Activated T-cell treated with anti-CD3 and anti-CD28 coated beads, Interleukin-2, amount 50 U/mL, for 72 hours (primary cell): ENCODE results near the gene GRWD1. TPM values are rescaled to one million over a fixed set of nuclear protein-coding genes. Genes with fewer than 3 reads are reported as not detected.
A peak's percentile ranks its signal among the peaks of the same experiment; 100 is the strongest.

Experiments used
- ATAC-seq, 2 donors: fragments of 150-1000 bp; cut with Tn5 transposase; replicated peaks in 1 of 2; 2 replicates each; pipeline ENCODE4 v1.10.0; 2021; ENCODE audit warnings: moderate library complexity in 2 of 2, mild to moderate bottlenecking in 1 of 2
- DNase-seq, 2 donors: peaks; one replicate each; pipeline ENCODE4 v3.0.0; 2021 to 2022; ENCODE audit warnings: mixed read lengths in 1 of 2
- H3K27ac Mint-ChIP-seq: one replicate; pipeline ENCODE4 v1.8.0; 2022; ENCODE audit warnings: mild to moderate bottlenecking, moderate library complexity, mixed read lengths
- H3K27me3 Mint-ChIP-seq: one replicate; pipeline ENCODE4 v1.8.0; 2022; ENCODE audit warnings: low read depth, mixed read lengths
- H3K36me3 Mint-ChIP-seq, 2 donors: one replicate each; pipeline ENCODE4 v1.8.0; 2022; ENCODE audit warnings: mixed read lengths in 2 of 2, mild to moderate bottlenecking in 1 of 2; ENCODE audit not compliant: insufficient read depth in 2 of 2
- H3K4me1 Mint-ChIP-seq: one replicate; pipeline ENCODE4 v1.8.0; 2022; ENCODE audit warnings: low read depth, mixed read lengths
- H3K4me3 Mint-ChIP-seq, 2 donors: one replicate each; pipeline ENCODE4 v1.8.0; 2022; ENCODE audit warnings: mild to moderate bottlenecking in 2 of 2, mixed read lengths in 2 of 2, moderate library complexity in 2 of 2
- H3K9me3 Mint-ChIP-seq, 2 donors: one replicate each; pipeline ENCODE4 v1.8.0; 2022; ENCODE audit warnings: mixed read lengths in 2 of 2
- total RNA-seq, 2 donors: library from RNA; stranded (reverse); gene quantifications; one replicate each; pipeline ENCODE4 v1.2.3, GENCODE V29; 2022

GRWD1 gene
- total RNA-seq, 2 donors from 2014 or later = 27.0 to 38.2 TPM

DNA sequence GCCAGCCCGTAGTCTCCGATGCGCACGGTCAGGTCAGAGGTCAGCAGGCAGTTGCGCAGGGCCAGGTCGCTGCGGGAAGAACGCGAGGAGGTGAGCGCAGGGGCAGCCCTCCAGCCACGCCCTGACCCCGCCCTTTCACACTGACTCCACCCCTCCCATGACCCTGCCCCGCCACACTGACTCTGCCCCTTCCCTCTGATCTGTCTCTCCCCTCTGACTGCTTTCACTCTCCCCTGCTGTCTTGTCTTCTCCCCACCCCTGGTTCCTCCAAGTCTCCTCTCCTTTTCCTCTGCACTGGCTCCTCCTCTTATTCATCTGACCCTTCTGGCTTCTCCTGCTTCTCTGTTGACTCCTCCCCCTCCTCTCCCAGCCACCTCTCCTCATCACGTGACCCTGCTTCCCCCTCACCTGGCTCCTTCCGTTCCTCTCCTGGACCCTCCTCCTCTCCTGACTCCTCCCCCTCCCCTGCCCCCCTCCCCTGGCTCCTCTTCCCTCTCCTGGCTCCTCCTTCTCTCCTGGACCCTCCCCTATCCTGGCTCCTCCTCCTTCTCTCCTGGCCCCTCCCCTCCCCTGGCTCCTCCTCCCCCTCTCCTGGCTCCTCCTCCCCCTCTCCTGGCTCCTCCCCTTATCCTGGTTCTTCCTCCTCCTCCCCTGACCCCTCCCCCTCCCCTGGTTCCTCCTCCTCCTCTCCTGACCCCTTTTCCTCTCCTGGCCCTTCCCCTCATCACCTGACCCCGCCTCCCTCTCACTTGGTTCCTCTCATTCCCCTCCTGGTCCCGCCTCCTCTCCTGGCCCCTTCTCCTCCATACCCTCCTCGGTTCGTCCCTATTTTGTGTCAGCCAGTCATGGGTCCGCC, 55.9 kb downstream of the GRWD1 start:
- H3K27me3 Mint-ChIP-seq = peaks cover 9% of the 10 kb centered on the region
- H3K4me3 Mint-ChIP-seq = peak overlapping the region; percentile 81 to 86
- ATAC-seq = peak; percentile 80 to 82
- peak overlapping the region; percentile 16 for H3K27ac Mint-ChIP-seq
- peaks cover 0 to 2% of the 10 kb centered on the region in 2 donors for H3K36me3 Mint-ChIP-seq
- DNase-seq = peak; percentile 73 to 75
- H3K9me3 Mint-ChIP-seq = no peaks in the 10 kb centered on the region
- H3K4me1 Mint-ChIP-seq = peaks cover 7% of the 10 kb centered on the region

DNA sequence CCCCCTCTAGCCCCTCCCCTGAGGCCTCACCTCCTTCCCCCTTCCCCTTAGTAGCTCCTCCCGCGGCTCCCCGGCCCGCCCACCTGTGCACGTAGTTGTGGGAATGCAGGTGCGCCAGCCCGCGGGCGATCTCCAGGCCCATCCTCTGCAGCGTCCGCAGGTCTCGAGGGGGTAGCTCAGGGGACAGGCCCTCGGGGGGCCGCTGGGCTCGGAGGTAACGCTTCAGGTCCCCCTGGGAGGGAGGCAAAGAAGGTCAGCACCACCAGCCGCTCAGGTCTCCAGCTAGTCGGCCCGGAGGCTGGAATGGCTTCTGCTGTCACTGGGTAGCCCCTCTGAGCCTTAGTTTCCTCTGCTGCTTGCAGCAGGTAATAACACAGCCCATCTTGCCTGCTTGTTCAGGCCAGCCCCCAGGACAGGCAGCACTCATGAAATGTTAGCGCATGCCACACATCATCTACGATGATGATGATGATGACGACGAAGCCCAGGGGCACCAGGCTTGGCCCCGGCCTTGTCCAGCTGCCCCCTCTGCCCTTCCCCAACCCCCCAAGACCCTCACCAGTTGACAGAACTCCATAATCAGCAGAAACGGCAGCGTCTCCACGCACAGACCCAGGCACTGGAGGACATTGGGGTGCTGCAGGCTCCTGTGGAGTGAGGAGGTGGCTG, 56.7 kb downstream of the GRWD1 start:
- Mint-ChIP-seq H3K4me1 (peaks cover 7% of the 10 kb centered on the region), H3K27ac (no peak overlapping the region), H3K36me3 (peaks cover 0 to 2% of the 10 kb centered on the region in 2 donors), H3K27me3 (peaks cover 5% of the 10 kb centered on the region), H3K9me3 (no peaks in the 10 kb centered on the region), H3K4me3 (peak overlapping the region; percentile 81 to 86)
- peak; percentile 75 to 77 for DNase-seq
- ATAC-seq = no peak

DNA sequence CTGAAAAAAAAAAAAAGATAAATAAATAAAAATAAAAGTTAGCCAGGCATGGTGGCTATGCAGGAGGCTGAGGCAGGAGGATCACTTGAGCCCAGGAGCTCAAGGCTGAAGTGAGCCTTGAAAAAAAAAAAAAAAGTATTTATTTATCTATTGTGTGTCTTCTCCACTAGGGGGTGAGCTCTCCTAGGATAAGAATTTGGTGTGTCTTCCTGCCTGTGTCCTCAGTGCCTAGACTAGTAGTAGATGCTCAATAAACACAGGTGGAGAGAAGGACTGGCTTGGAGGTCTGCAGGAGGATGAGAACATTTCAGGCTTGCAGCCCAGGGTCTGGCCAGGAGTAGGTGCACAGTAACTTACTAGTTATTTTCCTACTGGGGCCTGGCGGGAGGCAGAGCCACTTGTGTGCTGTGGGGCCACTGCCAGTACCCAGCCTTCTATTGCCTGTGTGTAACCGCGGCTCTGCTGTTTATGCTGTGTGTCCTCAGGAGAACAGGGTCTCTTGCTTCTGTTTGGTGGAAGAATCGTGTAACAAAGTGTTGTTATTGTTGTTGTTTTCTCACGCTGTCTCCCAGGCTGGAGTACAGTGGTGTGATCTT, 60.5 kb downstream of the GRWD1 start:
- no peaks in the 10 kb centered on the region for H3K27me3 Mint-ChIP-seq
- no peaks in the 10 kb centered on the region for H3K9me3 Mint-ChIP-seq
- H3K4me3 Mint-ChIP-seq = no peak overlapping the region
- no peak for DNase-seq
- ATAC-seq = no peak
- peaks cover 17% of the 10 kb centered on the region for H3K4me1 Mint-ChIP-seq
- H3K27ac Mint-ChIP-seq = no peak overlapping the region
- H3K36me3 Mint-ChIP-seq = peaks cover 0 to 2% of the 10 kb centered on the region in 2 donors

Other genes with a start within 250 kb of the GRWD1 start
- 100 to 1,000 TPM; 166 to 201 TPM for gene CARD8, start 190.1 kb upstream of the GRWD1 start, total RNA-seq
- under 1 TPM in 1 of 2 donors, not detected in 1; 0.14 TPM for gene ZNF114, start 175.9 kb upstream of the GRWD1 start, total RNA-seq
- 100 to 1,000 TPM; 150 to 174 TPM for gene EMP3, start 120.4 kb upstream of the GRWD1 start, total RNA-seq
- 10 to 100 TPM; 20.9 to 26.2 TPM for gene TMEM143, start 82.0 kb upstream of the GRWD1 start, total RNA-seq
- under 1 TPM; 0.25 to 0.34 TPM for gene SYNGR4, start 81.6 kb upstream of the GRWD1 start, total RNA-seq
- 100 to 1,000 TPM; 101 to 103 TPM for gene KDELR1, start 54.4 kb upstream of the GRWD1 start, total RNA-seq
- gene GRIN2D, start 52.3 kb upstream of the GRWD1 start, total RNA-seq = under 1 TPM; 0.39 to 0.46 TPM
- 1 to 10 TPM; 3.2 to 5.0 TPM for gene KCNJ14, start 9.6 kb downstream of the GRWD1 start, total RNA-seq
- gene CYTH2, start 23.4 kb downstream of the GRWD1 start, total RNA-seq = 10 to 100 TPM; 59.4 to 68.3 TPM
- gene LMTK3, start 65.9 kb downstream of the GRWD1 start, total RNA-seq = 1 to 10 TPM; 6.0 to 6.6 TPM
- not detected for gene SULT2B1, start 106.2 kb downstream of the GRWD1 start, total RNA-seq
- not detected for gene SPACA4, start 160.8 kb downstream of the GRWD1 start, total RNA-seq
- 1 to 10 TPM; 7.5 to 8.5 TPM for gene FAM83E, start 169.1 kb downstream of the GRWD1 start, total RNA-seq
- gene RPL18, start 173.2 kb downstream of the GRWD1 start, total RNA-seq = 1,000 to 10,000 TPM; 1,953 to 2,080 TPM
- gene SPHK2, start 173.5 kb downstream of the GRWD1 start, total RNA-seq = 10 to 100 TPM; 26.9 to 27.2 TPM
- 10 to 100 TPM in 1 of 2 donors, 1 to 10 TPM in 1; 8.2 to 13.4 TPM for gene DBP, start 191.4 kb downstream of the GRWD1 start, total RNA-seq
- 10 to 100 TPM; 10.5 to 11.9 TPM for gene CA11, start 200.2 kb downstream of the GRWD1 start, total RNA-seq
- 1 to 10 TPM; 1.9 to 2.1 TPM for gene NTN5, start 227.0 kb downstream of the GRWD1 start, total RNA-seq
- not detected for gene FUT2, start 250.0 kb downstream of the GRWD1 start, total RNA-seq